Smooth muscle cell of trachea (primary cell): Measurements from ENCODE around the gene GPR150. TPM values are rescaled to one million over a fixed set of nuclear protein-coding genes. Genes with fewer than 3 reads are reported as not detected.

Experiments used
- total RNA-seq: library from RNA; depleted of rRNA; stranded (reverse); fragments of >200 nt; gene quantifications from 2 replicates; pipeline ENCODE4 v1.2.1, GENCODE V29; 2014

Gene GPR150
- 0.29 and 0.66 TPM in 2 replicates for total RNA-seq

DNA sequence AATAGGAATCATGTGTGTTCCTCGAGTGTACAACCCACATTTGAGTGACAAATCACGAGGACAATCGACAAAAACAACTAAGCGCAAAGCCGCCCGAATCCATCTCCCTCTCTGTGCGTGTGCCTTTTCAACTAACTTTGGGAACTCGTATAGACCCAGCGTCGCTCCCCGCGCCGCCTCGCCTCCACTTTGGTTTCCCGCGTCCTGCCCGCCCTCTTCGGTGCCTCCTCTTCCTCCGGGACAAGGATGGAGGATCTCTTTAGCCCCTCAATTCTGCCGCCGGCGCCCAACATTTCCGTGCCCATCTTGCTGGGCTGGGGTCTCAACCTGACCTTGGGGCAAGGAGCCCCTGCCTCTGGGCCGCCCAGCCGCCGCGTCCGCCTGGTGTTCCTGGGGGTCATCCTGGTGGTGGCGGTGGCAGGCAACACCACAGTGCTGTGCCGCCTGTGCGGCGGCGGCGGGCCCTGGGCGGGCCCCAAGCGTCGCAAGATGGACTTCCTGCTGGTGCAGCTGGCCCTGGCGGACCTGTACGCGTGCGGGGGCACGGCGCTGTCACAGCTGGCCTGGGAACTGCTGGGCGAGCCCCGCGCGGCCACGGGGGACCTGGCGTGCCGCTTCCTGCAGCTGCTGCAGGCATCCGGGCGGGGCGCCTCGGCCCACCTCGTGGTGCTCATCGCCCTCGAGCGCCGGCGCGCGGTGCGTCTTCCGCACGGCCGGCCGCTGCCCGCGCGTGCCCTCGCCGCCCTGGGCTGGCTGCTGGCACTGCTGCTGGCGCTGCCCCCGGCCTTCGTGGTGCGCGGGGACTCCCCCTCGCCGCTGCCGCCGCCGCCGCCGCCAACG is at the start of gene GPR150:
Gene GPR150 (plus strand): TSS at position 58 of the 840 bp plus-strand sequence. CDS start 189 bp downstream, at position 247.

GRCh38 chr5:95646569-95647431 is 26.9 kb downstream of the GPR150 start, which contains the start of gene RFESD:
Gene RFESD (plus strand): TSS chr5:95646777. CDS start chr5:95652272, 5,495 bp downstream.

Other genes starting within 250 kb of the GPR150 start
- not detected in 2 replicates for gene FAM81B, start 228.7 kb upstream of the GPR150 start, total RNA-seq
- gene SKIC3, start 65.1 kb upstream of the GPR150 start, total RNA-seq: 130 and 190 TPM in 2 replicates
- gene ARSK, start 65.0 kb upstream of the GPR150 start, total RNA-seq: 11.7 and 12.7 TPM in 2 replicates
- gene RFESD, start 26.7 kb downstream of the GPR150 start, total RNA-seq: 2.2 and 3.1 TPM in 2 replicates
- gene SPATA9, start 62.9 kb downstream of the GPR150 start, total RNA-seq: 0.29 and 0.33 TPM in 2 replicates
- gene RHOBTB3, start 111.2 kb downstream of the GPR150 start, total RNA-seq: 172 and 187 TPM in 2 replicates
- gene GLRX, start 202.6 kb downstream of the GPR150 start, total RNA-seq: 53.4 and 120 TPM in 2 replicates